Measurements from ENCODE around the gene ABHD14A.
"Not testable (repeated sequence)": the region's sequence is repeated elsewhere in the genome, so short reads cannot be mapped to it uniquely, and the experiment has no call there.

The ABHD14A gene

DNA sequence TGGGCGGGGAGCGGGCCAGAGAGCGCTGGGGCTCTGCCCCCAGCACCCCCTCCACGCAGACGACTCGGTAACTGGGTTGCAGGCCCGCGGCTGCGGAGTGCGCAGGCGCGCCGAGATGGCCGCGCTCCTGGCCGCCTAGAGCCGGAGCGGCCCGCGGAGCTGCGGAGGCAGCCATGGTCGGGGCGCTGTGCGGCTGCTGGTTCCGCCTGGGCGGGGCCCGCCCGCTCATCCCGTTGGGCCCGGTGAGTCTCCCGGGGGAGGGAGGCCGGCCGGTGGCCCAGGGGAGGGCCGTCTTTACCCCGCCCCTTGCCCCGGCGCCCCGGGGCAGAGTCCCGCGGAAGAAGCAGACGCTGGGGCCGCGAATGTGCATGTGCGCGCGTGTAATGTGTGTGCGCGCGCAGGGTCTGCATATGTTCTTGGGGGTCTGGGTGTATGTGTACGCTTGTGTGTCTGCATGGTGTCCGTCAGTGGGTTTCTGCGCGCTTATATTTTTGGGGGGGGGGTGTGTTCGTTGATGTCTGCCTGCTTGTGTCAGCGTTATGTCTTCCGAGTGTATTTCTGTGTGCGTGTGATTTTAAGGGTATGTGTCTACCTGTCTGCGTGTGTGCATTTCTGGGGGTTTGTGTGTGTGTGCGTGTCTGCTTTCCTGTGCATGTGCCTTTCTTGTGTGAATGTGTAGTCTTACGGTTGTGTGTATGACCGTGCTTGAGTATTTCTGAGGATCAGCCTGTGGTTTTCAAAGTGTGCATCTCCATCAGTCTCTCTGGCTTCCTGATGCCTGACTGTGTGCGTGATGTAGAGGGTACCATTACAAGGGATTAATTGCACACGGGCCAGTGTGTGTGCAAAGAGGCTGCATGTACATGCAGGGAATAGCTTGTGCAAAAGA lies at the start of gene ABHD14A:
TSS of gene ABHD14A (plus strand) at position 102 of the 889 bp plus-strand sequence. CDS start at position 174, 72 bp downstream.
- no peak for DNase-seq (ENCODE audit: low read depth)

DNA sequence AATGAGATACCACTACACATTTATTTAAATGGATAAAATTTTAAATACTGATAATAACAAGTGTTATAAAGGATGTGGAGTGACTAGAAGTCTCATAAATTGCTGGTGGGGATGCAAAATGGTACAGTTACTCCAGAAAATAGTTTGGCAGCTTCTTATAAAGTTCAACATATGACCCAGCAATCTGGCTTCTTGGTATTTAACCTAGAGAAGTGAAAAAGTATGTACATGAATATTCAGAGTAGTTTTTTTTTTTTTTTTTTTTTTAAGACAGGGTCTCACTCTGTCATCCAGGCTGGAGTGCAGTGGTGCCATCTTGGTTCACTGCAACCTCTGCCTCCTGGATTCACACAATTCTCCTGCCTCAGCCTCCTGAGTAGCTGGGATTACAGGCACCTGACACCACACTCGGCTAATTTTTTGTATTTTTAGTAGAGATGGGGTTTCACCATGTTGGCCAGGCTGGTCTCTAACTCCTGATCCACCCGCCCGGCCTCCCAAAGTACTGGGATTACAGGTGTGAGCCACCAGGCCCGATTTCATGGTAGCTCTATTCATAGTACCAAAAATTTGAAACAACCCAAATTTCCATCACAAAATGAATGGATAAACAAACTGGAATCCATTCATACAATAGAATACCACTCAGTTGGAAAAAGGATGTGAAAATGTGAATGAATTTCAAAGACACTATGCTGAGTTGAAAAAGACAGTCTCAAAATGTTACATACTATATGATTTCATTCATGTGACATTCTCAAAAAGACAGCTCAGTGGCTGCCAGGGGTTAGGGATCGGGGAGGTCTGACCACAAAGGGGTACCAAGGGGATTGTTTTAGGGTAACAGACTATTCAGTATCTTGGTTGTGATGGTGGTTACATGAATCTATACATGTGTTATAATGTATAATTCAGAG lies 47.5 kb upstream of the ABHD14A start:
- DNase-seq (ENCODE audit: low read depth): no peak

DNA sequence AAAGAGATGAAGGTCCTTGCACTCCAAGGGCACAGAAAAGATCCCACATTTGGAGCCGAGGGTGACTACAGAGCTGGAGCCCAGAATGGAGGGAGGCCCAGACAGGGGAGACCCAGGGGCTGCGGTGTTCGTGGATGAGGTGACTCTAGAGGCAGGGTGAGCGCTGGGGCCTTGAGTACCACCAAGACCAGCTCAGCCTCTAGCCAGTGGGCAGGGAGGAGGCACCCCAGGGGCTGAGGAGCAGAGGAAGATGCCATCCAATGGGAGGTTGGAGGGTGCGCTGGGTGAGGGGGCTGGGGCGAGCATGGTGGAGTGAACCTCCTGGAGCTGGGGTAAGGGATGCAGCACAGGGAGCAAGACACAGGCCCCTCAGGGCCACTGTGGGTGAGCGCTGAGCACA lies 46.4 kb upstream of the ABHD14A start:
- no peak for DNase-seq (ENCODE audit: low read depth)

DNA sequence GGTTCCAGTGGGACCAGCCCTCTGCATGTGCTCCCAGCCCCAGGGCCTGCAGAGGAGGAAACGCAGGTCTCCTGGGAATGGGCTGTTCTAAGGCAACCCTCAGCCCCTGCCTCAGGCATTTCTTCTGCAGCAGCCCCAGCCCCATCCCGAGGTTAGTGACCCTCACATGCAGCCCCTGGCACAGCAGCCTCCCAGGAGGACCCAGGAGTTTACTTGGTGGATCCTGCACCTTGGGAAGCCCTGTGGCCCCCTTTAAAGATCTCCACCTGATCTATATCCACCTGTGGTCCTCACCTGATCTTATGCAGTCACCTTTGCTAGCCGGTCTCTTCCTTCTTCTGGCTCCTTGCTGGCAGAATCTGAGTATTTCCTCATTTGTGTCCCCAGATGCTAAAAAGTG lies 45.9 kb upstream of the ABHD14A start:
- DNase-seq (ENCODE audit: low read depth): not testable (repeated sequence)

DNA sequence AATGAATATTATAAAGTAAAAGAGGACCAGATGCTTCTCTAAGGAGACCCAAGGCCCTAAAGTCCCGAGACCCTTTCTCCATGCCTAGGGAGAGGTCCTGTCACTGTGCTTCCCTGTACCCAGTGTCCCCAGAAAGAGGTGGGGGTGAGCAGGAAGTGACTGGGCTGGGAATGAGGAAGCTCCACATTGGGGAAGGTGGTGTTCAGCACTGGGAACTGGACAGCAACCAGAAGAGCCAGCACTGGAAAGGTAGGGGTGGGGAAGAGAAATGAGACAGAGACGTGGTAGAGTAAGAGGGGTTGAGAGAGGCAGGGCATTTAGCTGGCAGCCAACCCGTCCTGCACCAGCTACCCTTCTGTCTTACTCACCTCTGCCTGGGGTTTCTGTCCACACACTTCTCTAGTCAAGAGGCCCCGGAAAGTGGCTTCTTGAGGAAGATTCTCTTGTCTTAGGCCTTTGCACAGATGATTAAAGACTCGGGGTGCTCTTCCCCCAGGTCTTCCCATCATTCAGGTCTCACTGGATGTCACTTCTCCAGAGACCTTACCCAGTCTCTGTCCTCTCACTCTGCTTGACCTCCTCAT lies 45.4 kb upstream of the ABHD14A start:
- no peak for DNase-seq (ENCODE audit: low read depth)

DNA sequence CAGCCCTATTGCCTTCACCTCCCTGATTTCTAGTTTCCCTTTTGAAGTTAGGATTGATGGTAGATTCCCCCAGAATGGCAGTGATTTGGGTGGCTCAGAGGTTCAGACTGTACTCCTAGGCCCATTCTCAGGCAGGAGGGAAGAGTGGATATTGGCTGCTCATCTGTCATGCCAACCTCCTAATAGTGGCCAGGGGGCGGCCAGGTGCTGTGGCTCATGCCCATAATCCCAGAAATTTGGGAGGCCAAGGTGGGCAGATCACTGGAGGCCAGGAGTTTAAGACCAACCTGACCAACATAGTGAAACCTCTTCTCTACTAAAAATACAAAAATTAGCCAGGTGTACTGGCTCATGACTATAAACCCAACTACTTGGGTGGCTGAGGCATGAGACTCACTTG lies 44.4 kb upstream of the ABHD14A start:
- DNase-seq (ENCODE audit: low read depth): no peak

DNA sequence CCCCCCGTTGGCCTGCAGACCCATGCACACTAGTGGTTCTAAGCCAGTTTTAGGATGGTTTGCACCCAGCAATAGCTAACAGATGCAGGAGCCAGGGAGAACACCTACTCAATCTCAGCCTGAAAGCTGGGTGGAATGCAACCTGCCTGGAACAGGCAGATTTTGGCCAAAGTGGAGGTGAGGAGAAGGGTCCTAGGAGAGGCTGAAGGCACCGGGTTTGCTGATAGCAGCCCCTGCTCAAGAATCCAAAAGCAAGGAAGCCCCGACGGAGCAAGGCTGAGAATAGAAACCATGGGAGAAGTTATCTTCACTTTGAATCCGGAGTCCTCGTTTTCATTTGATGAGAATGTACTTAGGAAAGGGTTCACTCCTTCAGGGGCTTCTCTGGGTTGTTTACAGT lies 43.1 kb upstream of the ABHD14A start:
- DNase-seq (ENCODE audit: low read depth): no peak

DNA sequence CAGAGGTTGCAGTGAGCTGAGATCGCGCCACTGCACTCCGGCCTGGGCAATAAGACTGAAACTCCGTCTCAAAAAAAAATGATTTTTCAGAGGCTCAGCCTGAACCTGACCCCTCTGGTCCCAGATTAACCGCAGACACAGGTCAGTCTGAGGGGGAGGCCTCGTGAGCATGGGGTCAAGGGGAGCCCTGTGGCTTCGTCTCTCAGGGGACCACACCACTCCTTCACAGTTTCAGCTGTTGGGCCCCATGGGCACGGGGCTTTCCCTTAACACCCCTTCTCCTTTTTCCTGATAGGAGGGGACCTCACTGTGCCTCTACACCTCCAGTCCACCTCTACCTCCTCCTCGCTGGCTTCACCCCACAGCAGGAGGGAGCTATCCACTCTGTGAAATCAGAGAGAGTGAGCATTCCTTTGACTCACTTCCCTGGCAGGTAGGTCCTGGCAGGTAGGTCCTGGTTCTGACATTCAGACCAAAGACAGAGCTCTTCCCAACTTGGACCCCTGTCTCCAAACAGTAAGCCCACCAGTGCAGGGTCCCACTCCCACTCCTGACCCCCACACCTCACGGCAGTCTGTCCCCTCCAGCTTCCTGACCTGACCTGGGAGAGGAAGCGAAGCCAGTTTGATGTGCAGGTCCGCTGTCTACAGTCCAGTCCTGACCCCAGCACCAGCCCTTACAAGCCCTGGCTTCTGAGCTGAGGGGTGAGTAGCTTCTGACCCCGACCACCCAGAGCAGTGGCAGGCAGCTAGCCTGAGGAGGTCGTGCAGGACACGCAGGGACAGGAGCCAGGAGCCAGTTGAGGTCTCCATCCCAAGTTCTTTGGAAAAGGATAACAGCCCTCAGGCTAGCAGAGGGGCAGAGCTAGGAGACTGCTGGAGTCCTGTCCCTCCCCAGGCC lies 42.1 kb upstream of the ABHD14A start:
- no peak for DNase-seq (ENCODE audit: low read depth)

DNA sequence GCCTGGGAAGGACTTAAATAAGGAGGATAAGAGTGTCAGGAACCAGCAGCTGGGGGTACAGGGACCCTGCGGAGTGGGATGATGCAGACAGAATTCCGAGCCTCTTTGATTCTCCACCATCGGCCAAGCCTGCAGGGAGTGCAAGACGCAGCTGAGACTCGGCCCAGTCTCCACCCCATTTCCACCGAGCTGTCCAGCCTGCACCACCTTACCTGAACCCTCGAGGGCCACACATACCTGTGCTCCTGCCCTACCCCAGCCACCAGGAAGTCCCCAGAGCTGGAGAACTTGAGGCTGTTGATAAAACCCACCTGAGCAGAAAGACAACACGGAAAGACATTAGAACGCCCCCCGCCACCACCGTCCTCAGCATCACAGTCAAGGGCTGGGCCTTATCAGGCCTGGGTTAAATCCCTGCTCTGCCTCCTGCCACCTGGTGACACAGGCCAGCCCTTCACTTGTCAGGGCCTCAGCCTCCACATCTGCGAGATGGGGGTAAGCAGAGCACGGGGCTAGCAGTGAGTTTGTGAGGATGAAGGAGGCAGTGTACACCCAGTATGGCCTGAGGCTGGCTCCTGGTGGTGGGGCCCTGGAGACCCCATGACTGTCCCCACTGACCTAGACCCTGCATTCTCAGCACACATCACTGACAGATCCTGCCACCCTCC lies 41.3 kb upstream of the ABHD14A start:
- DNase-seq (ENCODE audit: low read depth): no peak

DNA sequence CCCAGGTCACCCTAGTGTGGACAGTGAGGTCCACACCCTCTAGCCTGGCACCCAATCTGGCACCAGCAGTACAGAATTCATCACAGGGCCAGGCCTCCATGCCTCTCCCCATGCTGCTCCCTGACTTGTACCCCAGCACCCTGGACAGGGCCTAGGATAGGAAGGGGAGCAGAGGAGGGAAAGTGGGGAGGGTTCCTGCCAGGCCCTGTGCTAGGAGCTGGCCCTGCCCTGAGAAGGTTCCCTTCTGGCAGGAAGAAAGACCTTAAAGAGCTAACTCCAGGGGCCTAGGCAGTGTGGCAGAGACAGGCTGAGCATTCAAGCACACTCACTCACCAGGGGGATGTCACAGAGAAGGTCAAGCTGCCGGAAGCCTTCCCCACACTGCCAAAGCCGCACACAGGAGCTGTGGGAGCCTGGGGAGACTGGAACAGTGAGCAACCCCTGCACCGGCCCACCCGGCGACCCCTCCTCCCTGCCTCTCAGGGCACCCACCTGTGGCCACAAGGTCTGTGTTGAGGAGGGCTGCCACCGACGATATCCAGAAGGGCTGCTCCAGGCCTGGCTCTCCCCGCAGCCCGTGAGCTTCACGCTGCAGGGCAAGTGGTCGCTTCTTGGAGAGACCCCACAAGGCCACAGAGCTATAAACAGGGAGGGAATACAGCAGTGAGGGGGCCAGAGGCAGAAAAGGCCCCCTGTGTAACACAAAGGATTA lies 40.6 kb upstream of the ABHD14A start:
- no peak for DNase-seq (ENCODE audit: low read depth)

DNA sequence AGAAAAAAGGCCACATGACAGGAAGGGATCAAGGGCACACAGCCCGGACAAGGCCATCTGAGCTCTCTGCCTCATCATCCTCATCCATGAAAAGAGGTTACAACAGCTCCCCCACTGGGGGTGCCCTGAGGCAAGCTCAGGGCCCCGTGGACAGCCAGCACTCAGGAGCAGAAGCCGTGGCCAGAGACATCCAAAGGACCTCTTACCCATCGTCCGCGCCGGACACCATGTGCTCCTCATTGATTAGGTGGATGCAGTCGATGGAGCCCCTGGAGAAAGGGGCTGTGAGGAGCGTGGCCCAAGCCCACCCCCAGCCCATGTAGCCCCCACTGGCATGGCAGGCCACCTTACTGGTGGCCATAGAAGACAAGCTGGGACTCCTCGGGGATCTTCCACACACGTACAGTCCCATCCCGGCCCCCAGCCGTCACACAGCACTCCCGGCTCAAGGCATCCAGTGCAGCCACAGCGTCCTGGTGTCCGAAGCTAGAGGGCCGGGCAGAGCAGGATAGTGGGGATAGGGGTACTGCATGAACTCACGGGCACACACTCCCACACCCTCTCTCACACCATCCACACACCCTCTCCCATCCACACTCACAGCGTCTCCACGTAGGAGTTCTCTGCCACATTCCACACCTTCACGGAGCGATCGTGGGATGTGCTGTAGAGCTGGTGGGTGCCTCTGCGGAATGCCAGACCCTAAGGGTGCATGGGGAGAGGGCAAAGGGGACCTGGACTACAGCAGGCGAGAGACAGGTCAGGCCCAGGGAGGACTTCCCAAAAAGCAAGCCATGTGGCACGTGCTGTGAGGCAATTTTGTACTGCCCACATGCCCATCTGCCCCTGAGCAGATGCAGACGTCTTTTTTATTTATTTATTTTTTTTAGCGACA lies 39.6 kb upstream of the ABHD14A start:
- DNase-seq (ENCODE audit: low read depth): no peak

DNA sequence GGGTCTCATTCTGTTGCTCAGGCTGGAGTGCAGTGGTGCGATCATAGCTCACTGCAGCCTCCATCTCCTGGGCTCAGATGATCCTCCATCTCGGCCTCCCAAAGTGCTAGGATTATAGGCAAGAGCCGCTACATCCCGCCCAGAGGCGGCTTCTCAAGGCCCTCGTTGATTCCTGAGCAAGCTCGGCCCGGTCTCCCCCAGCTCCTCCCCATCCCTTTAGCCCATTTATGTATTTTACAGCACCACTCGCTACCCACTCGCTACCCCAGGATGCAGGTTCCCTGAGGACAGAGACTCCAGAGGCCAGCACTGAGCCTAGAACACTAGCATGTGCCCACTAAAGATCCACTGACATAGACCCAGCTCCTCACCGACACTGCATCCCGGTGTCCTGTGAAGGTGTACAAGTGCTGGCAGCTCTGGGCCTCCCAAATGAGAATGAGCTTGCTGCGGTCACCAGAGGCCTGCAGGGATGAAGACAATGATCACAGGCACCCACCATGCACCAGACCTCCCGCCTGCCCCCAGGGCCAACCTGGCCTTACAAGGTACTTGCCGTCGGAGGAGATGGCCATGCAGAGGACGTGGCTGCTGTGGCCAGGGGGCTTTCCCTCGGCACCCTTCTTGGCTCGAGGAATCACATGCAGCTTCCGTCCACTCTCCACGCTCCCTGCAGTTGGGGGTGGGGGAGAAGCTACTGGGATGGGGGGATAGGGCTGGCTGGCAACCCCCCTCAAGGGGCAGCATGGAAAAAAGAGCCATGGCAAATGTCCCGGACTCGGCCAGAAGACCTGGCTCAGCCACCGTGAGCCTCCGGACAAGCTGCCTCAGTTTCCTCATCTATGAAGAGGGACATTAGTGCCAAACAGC lies 38.7 kb upstream of the ABHD14A start:
- DNase-seq (ENCODE audit: low read depth): no peak

DNA sequence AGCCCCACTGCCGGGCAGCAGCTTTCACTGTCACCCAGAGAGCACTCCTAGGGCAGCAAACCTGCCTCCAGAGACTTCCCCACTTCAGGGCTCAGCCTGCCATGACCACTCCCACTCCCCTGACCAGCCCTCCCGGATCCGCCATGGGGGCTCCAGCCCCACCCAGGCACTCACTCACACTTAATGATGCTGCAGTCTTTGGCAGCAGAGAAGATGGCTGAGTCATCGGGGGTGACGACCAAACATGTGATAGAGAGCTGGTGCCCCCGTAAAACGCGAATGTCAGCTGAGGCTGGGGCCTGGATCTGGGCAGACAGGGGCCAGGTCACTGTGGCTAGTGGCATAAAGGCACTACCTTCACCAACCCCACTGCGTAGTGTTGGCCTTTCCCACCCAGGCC lies 37.9 kb upstream of the ABHD14A start:
- no peak for DNase-seq (ENCODE audit: low read depth)

DNA sequence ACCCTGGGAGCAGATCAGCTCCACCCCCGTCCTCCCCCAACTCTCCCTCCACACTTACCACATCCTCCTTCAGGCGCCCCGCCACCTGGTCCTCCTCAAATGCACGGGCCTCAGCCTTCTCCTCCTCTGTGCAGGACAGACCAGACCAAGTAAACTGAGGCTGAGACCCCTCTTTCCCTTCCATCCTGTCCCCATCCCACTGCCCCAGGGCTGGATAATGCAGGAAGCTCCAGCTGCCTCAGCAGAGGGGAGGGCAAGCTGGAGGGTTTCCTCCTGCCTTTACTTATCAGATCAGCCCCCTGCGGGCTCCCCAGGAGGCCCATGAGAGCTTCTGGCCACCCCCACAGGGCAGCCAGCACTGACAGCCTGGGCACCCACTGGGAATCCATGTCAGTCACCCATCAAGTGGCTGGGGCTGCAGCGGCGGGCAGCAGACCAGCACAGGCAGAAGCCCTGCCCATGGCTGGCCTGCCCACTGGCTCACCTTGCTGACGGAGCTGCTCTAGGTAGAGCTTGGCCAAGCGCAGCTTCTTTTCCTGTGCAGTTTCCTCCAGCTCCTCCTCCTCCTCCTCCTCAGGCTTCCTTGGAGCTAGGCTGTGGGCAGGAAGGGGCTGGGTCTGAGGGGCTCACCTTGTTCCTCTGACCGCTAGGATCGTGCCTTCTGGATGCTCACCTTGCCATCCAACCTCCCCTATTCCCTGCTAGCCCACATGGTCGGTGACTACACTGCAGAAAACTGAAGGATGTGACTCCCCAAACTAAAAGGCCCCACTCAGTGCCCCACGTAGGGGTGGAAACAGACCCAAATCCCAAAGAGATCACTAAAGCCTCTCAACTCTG lies 37.0 kb upstream of the ABHD14A start:
- DNase-seq (ENCODE audit: low read depth): no peak

DNA sequence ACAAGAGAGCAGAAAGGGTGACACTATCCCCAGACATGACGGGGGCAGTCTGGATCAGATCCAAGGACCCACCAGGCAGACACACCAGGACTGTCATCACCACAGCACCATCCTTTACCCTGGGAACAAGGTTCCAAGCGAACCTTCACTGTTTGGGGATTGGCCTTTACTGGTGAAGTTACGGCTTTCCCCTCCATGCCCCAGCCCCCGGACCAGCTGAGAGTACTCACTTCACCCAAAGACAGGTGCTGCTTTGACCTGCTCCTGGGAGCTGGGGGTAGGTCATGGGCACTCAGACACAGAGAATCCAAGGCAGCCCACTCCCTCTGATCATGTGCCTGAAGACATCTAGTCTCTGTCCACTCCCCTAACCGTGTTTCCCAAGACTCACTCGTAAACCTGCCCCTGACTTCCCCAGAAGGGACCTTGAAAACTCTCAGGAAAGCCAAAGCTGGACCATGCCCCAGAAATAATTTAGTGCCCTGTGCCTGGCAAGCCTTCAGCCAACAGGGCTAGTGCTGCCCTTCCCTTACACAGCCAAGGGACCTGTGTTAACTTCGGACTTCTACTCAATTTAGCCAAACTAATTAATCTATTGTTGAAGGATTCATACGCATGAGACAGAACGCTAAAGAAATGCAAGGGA lies 36.0 kb upstream of the ABHD14A start:
- no peak for DNase-seq (ENCODE audit: low read depth)

DNA sequence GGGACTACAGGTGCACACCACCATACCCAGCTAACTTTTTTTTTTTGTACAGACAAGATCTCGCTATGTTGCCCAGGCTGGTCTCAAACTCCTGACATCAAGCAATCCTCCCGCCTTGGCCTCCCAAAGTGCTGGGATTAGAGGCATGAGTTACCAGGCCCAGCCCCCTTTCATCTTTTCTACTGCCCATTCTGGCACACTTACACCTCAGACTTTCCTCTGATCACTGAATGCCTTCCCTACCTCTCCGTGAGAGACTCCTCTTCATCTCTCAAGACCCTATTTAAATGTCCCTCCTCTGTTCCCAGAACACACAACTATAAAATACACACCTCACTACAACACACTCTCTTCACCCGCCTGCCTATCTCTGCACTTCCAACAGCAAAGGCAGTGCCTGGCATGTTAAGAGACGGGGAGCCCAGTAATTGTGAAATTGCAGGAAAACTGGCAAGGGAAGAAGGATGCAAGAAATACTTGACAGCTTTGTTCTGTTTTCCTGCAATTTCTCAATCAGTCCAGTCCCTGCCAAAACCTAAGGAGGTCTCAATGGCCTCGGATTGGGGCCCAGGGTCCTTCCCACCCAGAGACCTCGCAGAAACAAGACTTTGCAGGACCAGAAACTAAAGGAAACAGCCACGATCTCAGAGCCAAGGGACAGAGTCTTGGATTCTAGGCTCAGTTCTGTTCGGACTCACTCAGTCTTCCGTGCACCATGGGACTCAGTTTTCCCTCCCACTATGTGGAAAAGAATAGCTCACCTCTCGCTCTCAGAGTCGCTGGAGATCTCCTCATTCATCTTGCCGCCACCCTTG lies 34.0 kb upstream of the ABHD14A start:
- no peak for DNase-seq (ENCODE audit: low read depth)

All from non-pigmented ciliary epithelial cell (primary cell).